LNCaP clone FGC (cell line): Measurements from ENCODE around the gene SAMD13.

Experiments used
- DNase-seq: peaks from one replicate; pipeline ENCODE4 v3.0.0-alpha.2; 2011; ENCODE audit warnings: low read depth
- H3K4me3 ChIP-seq: 2 replicates; pipeline ENCODE4 v1.5.1; 2011; ENCODE audit warnings: mild to moderate bottlenecking, low read depth, low read length, control low read depth
- CTCF ChIP-seq: IDR thresholded peaks from 2 replicates; pipeline ENCODE4 v1.5.1; 2012; ENCODE audit warnings: mild to moderate bottlenecking; ENCODE audit not compliant: control insufficient read depth, insufficient read depth; ENCODE audit errors: extremely low read depth

Gene SAMD13

GRCh38 chr1:84374991-84375696, 73.6 kb downstream of the SAMD13 start:
- no peak for DNase-seq
- no peak for TF ChIP-seq CTCF
- H3K4me3 ChIP-seq, result no peak overlapping the region

GRCh38 chr1:84376000-84376910, 74.7 kb downstream of the SAMD13 start:
- TF ChIP-seq CTCF, result no peak
- DNase-seq, result no peak

GRCh38 chr1:84377480-84378095, 76.1 kb downstream of the SAMD13 start:
- H3K4me3 ChIP-seq, result no peak overlapping the region
- DNase-seq, result no peak
- no peak for TF ChIP-seq CTCF

More at GRCh38 chr1:84376000-84376910, 74.7 kb downstream of the SAMD13 start:
- H3K4me3 ChIP-seq, result no peak overlapping the region

- no peak for DNase-seq
- TF ChIP-seq CTCF, result no peak
- H3K4me3 ChIP-seq, result no peak overlapping the region
Observed at GRCh38 chr1:84379138-84379916, 77.8 kb downstream of the SAMD13 start.

- H3K4me3 ChIP-seq, result no peak overlapping the region
- DNase-seq, result no peak
- no peak for TF ChIP-seq CTCF
Observed at GRCh38 chr1:84379917-84380180, 78.3 kb downstream of the SAMD13 start.

- H3K4me3 ChIP-seq, result no peak overlapping the region
- no peak for DNase-seq
- no peak for TF ChIP-seq CTCF
Observed at GRCh38 chr1:84382127-84382526, 80.6 kb downstream of the SAMD13 start.
